Lower leg skin (tissue), 4 donors: ENCODE measurements around the gene DKK3. TPM values are rescaled to one million over a fixed set of nuclear protein-coding genes. Genes with fewer than 3 reads are reported as not detected.

ENCODE experiments used
- DNase-seq, 2 donors: peaks; one replicate each; pipeline ENCODE4 v3.0.0-alpha.2; 2019; ENCODE audit warnings: low spot score in 2 of 2
- H3K4me3 ChIP-seq: fragments of 200-600 bp; sonication (generic); 2 replicates; pipeline ENCODE4 v1.5.1; 2017; ENCODE audit warnings: mild to moderate bottlenecking, low read depth; ENCODE audit not compliant: poor library complexity, severe bottlenecking
- CTCF ChIP-seq, 3 donors: fragments of 450-650 bp; IDR thresholded peaks; one replicate each; pipeline ENCODE4 v1.5.1; 2016; ENCODE audit warnings: antibody characterized with exemption in 3 of 3, mild to moderate bottlenecking in 3 of 3, moderate library complexity in 2 of 3
- POLR2A ChIP-seq, 2 donors: fragments of 450-650 bp; IDR thresholded peaks; one replicate each; pipeline ENCODE4 v1.6.1; 2016 to 2017; ENCODE audit warnings: antibody characterized with exemption in 2 of 2, mild to moderate bottlenecking in 1 of 2, moderate library complexity in 1 of 2
- WGBS, 2 donors: methylation state at CpG; one replicate each; pipeline ENCODE4 v1.1.5; 2018; 5-methylcytosine and 5-hydroxymethylcytosine counted together
- intact Hi-C: fragments of 100-400 bp; cut with DNase I; formaldehyde crosslinking; loops from one replicate; pipeline ENCODE4 v1.15.0; 2023; ENCODE audit warnings: low total_unique reads
- total RNA-seq, 4 donors: library from RNA; depleted of rRNA; stranded (reverse); fragments of >200 nt; gene quantifications; one replicate each; pipeline ENCODE4 v1.1.0, GENCODE V29; 2016

DKK3 gene
- total RNA-seq, 4 donors from 2014 or later: 78.5 to 175 (median 121) TPM

- 79 to 85% methylated on average over 4 of the region's 4 CpGs for WGBS, 2 donors
- no peak overlapping the region for H3K4me3 ChIP-seq
- intact Hi-C loops: no loop called here
- DNase-seq: peak in 1 of 2 donors; percentile 3
- TF ChIP-seq POLR2A (IDR thresholded peaks at IDR 0.05) (no peak), CTCF (IDR thresholded peaks at IDR 0.05) (no peak)
Observed at GRCh38 chr11:12003815-12004214, 4.6 kb downstream of the DKK3 start.

GRCh38 chr11:12003336-12003735 lies 5.1 kb downstream of the DKK3 start:
- H3K4me3 ChIP-seq: no peak overlapping the region
- intact Hi-C loops: no loop called here
- DNase-seq: no peak
- 94 to 100% methylated on average over 2 of the region's 2 CpGs for WGBS, 2 donors
- TF ChIP-seq POLR2A (IDR thresholded peaks at IDR 0.05) (no peak), CTCF (IDR thresholded peaks at IDR 0.05) (no peak)

GRCh38 chr11:12001186-12001585 lies 7.2 kb downstream of the DKK3 start:
- H3K4me3 ChIP-seq: no peak overlapping the region
- intact Hi-C loops: no loop called here
- DNase-seq: peak in 1 of 2 donors; percentile 40
- TF ChIP-seq POLR2A (IDR thresholded peaks at IDR 0.05) (no peak), CTCF (IDR thresholded peaks at IDR 0.05) (no peak)
- WGBS, 2 donors: 78 to 82% methylated on average over 7 of the region's 7 CpGs

GRCh38 chr11:11998091-11998781 lies 10.2 kb downstream of the DKK3 start:
- H3K4me3 ChIP-seq: no peak overlapping the region
- intact Hi-C loops: no loop called here
- 60 to 61% methylated on average over 8 of the region's 8 CpGs for WGBS, 2 donors
- DNase-seq: no peak
- no peak for TF ChIP-seq POLR2A (IDR thresholded peaks at IDR 0.05)
- no peak for TF ChIP-seq CTCF (IDR thresholded peaks at IDR 0.05)

- H3K4me3 ChIP-seq: no peak overlapping the region
- TF ChIP-seq CTCF (IDR thresholded peaks at IDR 0.05) (no peak), POLR2A (IDR thresholded peaks at IDR 0.05) (no peak)
- DNase-seq: peak in 1 of 2 donors; percentile 50
- 25 to 47% methylated on average over 3 of the region's 3 CpGs for WGBS, 2 donors
- intact Hi-C loops: no loop called here
Observed at GRCh38 chr11:11997049-11997322, 11.4 kb downstream of the DKK3 start.
